Transverse colon (tissue), 4 donors: Measurements from ENCODE around the gene DCPS.

ENCODE experiments used
- CTCF ChIP-seq, 5 experiments: fragments of 200-600 bp in 3 of 5; fragments of 450-650 bp in 2 of 5; sonication (generic) in 3 of 5; IDR thresholded peaks; 1 replicate in 2 of 5; 2 replicates in 3 of 5; pipeline ENCODE4 v1.5.1; 2016 to 2017; ENCODE audit warnings: antibody characterized with exemption in 5 of 5, inconsistent platforms in 3 of 5, mild to moderate bottlenecking in 2 of 5, moderate library complexity in 1 of 5
- EP300 ChIP-seq: sonication (generic); formaldehyde crosslinking; IDR thresholded peaks from one replicate; pipeline ENCODE4 v1.6.1; 2017; ENCODE audit warnings: antibody characterized with exemption, low read depth
- POLR2A ChIP-seq: fragments of 450-650 bp; IDR thresholded peaks from one replicate; pipeline ENCODE4 v1.6.1; 2016; ENCODE audit warnings: antibody characterized with exemption, mild to moderate bottlenecking, moderate library complexity
- POLR2AphosphoS5 ChIP-seq, 3 donors: sonication (generic); formaldehyde crosslinking; IDR thresholded peaks; one replicate each; pipeline ENCODE4 v1.6.1; 2016; ENCODE audit warnings: antibody characterized with exemption in 3 of 3

- TF ChIP-seq CTCF (IDR thresholded peaks at IDR 0.05) (no peak), POLR2AphosphoS5 (IDR thresholded peaks at IDR 0.05) (no peak), POLR2A (no peak), EP300 (no peak)
These were observed 7.1 kb downstream of the DCPS start for GRCh38 chr11:126310992-126311310.
